Testis (tissue), 3 donors: ENCODE measurements around the gene FZD2. TPM values are rescaled to one million over a fixed set of nuclear protein-coding genes. Genes with fewer than 3 reads are reported as not detected.

Experiments used
- DNase-seq: peaks from one replicate; pipeline ENCODE4 v3.0.0-alpha.2; 2019
- H3K27ac ChIP-seq, 2 donors: fragments of 200-600 bp; sonication (generic); one replicate each; pipeline ENCODE4 v1.5.1; 2019
- H3K27me3 ChIP-seq: fragments of 200-600 bp; sonication (generic); one replicate; pipeline ENCODE4 v1.5.1; 2019
- H3K36me3 ChIP-seq: fragments of 200-600 bp; sonication (generic); one replicate; pipeline ENCODE4 v1.5.1; 2017; ENCODE audit warnings: low read depth; ENCODE audit errors: missing control alignments
- H3K4me1 ChIP-seq: fragments of 200-600 bp; sonication (generic); one replicate; pipeline ENCODE4 v1.5.1; 2019
- H3K4me3 ChIP-seq, 2 donors: fragments of 200-600 bp; sonication (generic); one replicate each; pipeline ENCODE4 v1.5.1; 2017 to 2019
- H3K9me3 ChIP-seq: fragments of 200-600 bp; sonication (generic); one replicate; pipeline ENCODE4 v1.5.1; 2017
- CTCF ChIP-seq, 3 experiments: fragments of 450-650 bp in 2 of 3; fragments of 200-600 bp in 1 of 3; sonication (generic) in 1 of 3; IDR thresholded peaks; one replicate each; pipeline ENCODE4 v1.5.1; 2016 to 2019; ENCODE audit warnings: antibody characterized with exemption in 3 of 3, mild to moderate bottlenecking in 2 of 3, moderate library complexity in 1 of 3
- POLR2A ChIP-seq: fragments of 450-650 bp; IDR thresholded peaks from one replicate; pipeline ENCODE4 v1.6.1; 2017; ENCODE audit warnings: antibody characterized with exemption, mild to moderate bottlenecking, moderate library complexity
- WGBS, 2 donors: methylation state at CpG; one replicate each; pipeline ENCODE4 v1.1.5; 2018; 5-methylcytosine and 5-hydroxymethylcytosine counted together
- intact Hi-C: fragments of 100-400 bp; cut with DNase I; formaldehyde crosslinking; loops from one replicate; pipeline ENCODE4 v1.15.1; 2023; ENCODE audit warnings: low total_unique reads
- polyA plus RNA-seq: library from polyadenylated mRNA; stranded (reverse); fragments of 350-450 nt; fragmentation: Illumina TruSeq; extraction: RNeasy Lipid Tissue Mini Kit (QIAGEN cat#74804); gene quantifications from one replicate; pipeline ENCODE4 v1.2.3, GENCODE V29; 2014; ENCODE audit warnings: low read depth, low replicate concordance; ENCODE audit not compliant: insufficient read depth
- total RNA-seq, 2 donors: library from RNA; depleted of rRNA; stranded (reverse); fragments of >200 nt; gene quantifications; one replicate each; pipeline ENCODE4 v1.2.3, GENCODE V29; 2016

Gene FZD2
- total and polyA plus RNA-seq, 3 donors from 2014 or later: 4.2 to 9.1 (median 6.1) TPM

DNA sequence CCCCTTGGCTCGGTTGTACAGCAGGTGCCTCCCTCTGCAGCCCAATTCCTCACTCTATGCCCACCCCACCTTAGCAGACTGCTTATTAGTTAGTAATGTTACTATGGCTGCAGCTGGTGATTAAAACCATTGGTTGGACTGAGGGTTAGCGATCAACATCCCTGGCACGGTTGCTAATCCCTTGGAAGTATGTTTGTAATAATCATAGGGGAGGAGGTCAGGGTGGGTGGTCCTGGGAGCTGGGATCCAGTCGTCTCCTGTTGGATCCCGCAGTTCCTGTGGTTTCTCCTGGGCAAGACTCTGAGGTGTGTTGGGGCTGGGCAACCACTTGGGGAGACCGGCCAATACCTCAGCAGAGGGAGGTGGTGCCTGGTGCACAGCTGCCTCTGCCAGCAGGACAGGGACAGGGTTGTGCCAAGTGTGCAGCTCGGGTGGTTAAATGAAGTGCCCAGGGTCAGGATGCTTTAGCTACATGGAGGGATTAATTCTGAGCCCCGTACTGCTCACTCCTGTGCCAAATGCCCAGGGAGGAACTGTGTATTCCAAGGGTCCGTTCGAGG lies 38.0 kb downstream of the FZD2 start:
- no peaks in the 10 kb centered on the region for H3K9me3 ChIP-seq
- H3K27ac ChIP-seq: no peak overlapping the region
- DNase-seq: no peak
- H3K4me3 ChIP-seq: no peak overlapping the region
- H3K36me3 ChIP-seq: no peaks in the 10 kb centered on the region
- H3K27me3 ChIP-seq: no peaks in the 10 kb centered on the region
- WGBS, 2 donors: 67 to 68% methylated on average over 8 to 10 of the region's 10 CpGs
- H3K4me1 ChIP-seq: no peaks in the 10 kb centered on the region
- intact Hi-C loops: no loop called here
- no peak for TF ChIP-seq CTCF (IDR thresholded peaks at IDR 0.05)
- TF ChIP-seq POLR2A: no peak

DNA sequence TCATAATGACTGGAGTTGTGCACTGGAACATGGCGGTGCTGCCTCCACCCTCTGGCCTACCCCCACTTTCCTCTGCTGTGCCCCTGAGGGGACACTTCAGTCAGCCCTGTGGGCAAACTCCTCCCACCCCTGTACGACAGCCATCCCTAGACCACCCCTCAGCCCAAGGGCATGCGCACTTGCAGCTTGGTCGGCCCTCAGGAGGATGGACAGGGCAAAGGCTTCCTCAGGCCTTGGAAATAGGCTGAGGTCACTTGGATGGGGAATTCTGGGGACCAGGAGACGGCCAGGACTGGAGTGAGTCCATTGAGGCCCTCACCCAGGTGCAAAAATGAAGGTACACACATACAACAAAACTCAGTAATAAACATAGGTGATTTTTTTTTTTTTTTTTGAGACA lies 41.0 kb downstream of the FZD2 start:
- WGBS, 2 donors: 92 to 94% methylated on average over 5 of the region's 5 CpGs
- TF ChIP-seq CTCF (IDR thresholded peaks at IDR 0.05) (no peak), POLR2A (no peak)
- H3K4me3 ChIP-seq: no peak overlapping the region
- intact Hi-C loops: no loop called here
- H3K27me3 ChIP-seq: no peaks in the 10 kb centered on the region
- H3K4me1 ChIP-seq: no peaks in the 10 kb centered on the region
- H3K9me3 ChIP-seq: no peaks in the 10 kb centered on the region
- H3K36me3 ChIP-seq: no peaks in the 10 kb centered on the region
- no peak for DNase-seq
- no peak overlapping the region for H3K27ac ChIP-seq

DNA sequence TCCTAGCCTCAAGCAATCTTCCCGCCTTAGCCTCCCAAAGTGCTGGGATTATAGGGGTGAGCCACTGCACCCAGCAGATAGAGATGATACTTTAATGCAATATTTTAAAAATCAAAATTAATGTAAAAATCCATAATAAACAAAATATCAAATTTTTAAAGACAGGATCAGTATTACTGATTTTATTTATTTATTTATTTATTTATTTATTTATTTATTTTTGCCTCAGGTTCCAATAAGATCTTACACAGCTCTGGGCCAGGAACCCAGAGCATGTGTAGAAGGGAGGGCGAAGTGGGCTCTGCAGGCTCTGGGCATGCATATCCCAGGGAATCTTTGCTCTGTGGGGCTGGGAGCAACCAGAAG lies 41.6 kb downstream of the FZD2 start:
- H3K36me3 ChIP-seq: no peaks in the 10 kb centered on the region
- H3K4me3 ChIP-seq: no peak overlapping the region
- 95 to 100% methylated on average over 2 of the region's 2 CpGs for WGBS, 2 donors
- DNase-seq: no peak
- H3K27ac ChIP-seq: no peak overlapping the region
- no peak for TF ChIP-seq POLR2A
- intact Hi-C loops: no loop called here
- H3K9me3 ChIP-seq: no peaks in the 10 kb centered on the region
- no peaks in the 10 kb centered on the region for H3K4me1 ChIP-seq
- no peaks in the 10 kb centered on the region for H3K27me3 ChIP-seq

DNA sequence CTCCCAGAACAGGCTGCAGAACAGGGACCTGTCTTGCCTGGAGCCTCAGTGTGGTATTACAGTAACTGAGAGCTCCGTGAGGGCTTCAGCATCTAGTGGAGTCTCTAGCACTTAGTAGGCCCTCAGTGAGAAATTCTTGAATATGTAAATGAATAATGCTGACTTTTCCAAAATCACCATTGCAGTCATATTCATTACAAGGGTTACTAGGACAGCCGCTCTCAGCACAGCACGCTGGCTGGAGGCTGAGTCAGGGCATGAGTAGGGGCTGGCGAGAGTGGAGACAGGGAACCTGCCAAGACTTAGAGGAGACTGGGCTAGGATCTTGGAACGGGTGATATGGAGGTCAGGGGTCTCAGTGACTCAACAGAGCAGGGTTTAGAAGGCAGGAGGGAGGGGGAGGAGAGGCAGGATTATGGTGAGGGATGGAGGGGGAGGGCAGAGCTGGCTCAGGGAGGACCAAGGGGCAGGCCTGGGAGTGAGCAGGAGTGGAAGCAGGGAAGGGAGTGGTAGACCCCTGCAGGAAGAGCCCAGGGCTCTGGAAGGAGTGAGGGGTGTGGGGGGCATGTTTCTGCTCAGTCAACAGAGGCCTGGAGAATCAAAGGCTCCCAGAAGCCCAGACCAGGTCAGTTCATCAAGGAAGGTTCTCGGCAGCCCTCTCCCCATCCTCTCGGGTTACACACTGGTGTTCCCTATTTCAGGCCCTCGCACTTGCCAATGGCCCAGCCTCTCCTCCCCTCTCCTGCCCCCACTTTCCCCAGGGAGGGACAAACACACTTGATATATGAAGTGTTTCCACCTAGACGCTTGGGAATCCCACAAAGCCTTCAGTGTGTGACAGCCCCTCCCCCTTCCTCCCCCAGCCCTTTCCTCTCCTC lies 42.3 kb downstream of the FZD2 start:
- H3K4me1 ChIP-seq: no peaks in the 10 kb centered on the region
- DNase-seq: peak; percentile 81
- intact Hi-C loops: no loop called here
- no peak for TF ChIP-seq CTCF (IDR thresholded peaks at IDR 0.05)
- H3K9me3 ChIP-seq: no peaks in the 10 kb centered on the region
- WGBS, 2 donors: 49 to 63% methylated on average over 9 of the region's 9 CpGs
- no peaks in the 10 kb centered on the region for H3K27me3 ChIP-seq
- H3K27ac ChIP-seq: peak overlapping the region in 1 of 2 donors; percentile 39
- H3K4me3 ChIP-seq: no peak overlapping the region
- H3K36me3 ChIP-seq: no peaks in the 10 kb centered on the region

GRCh38 chr17:44601539-44601938 lies 44.3 kb downstream of the FZD2 start:
- Histone ChIP-seq H3K4me1 (no peaks in the 10 kb centered on the region), H3K27me3 (no peaks in the 10 kb centered on the region), H3K36me3 (no peaks in the 10 kb centered on the region), H3K9me3 (no peaks in the 10 kb centered on the region), H3K4me3 (no peak overlapping the region), H3K27ac (no peak overlapping the region)
- DNase-seq: no peak
- WGBS, 2 donors: 77 to 80% methylated on average over 15 of the region's 15 CpGs
- intact Hi-C loops: no loop called here
- TF ChIP-seq POLR2A (no peak), CTCF (IDR thresholded peaks at IDR 0.05) (no peak)
